ENCODE measurements around the gene CELA3A.

Gene CELA3A

GRCh38 chr1:22018583-22019559 is 17.4 kb downstream of the CELA3A start:
- peak; percentile 4 for TF ChIP-seq CTCF (IDR thresholded peaks at IDR 0.05; ENCODE audit: insufficient read depth, missing control alignments)
- FAIRE-seq: no peak
- no peak for DNase-seq (ENCODE audit: insufficient read length, low spot score)

GRCh38 chr1:22021061-22021460 is 19.6 kb downstream of the CELA3A start:
- TF ChIP-seq CTCF (IDR thresholded peaks at IDR 0.05; ENCODE audit: insufficient read depth, missing control alignments): no peak
- DNase-seq (ENCODE audit: insufficient read length, low spot score): no peak

GRCh38 chr1:22024485-22025367 is 23.3 kb downstream of the CELA3A start:
- no peak for FAIRE-seq
- DNase-seq (ENCODE audit: insufficient read length, low spot score): no peak
- no peak for TF ChIP-seq CTCF (IDR thresholded peaks at IDR 0.05; ENCODE audit: insufficient read depth, missing control alignments)

More at GRCh38 chr1:22021061-22021460, 19.6 kb downstream of the CELA3A start:
- FAIRE-seq: no peak

GRCh38 chr1:22025368-22026155 is 24.1 kb downstream of the CELA3A start:
- FAIRE-seq (no peak), DNase-seq (ENCODE audit: insufficient read length, low spot score) (no peak)
- TF ChIP-seq CTCF (IDR thresholded peaks at IDR 0.05; ENCODE audit: insufficient read depth, missing control alignments): no peak

GRCh38 chr1:22026924-22027289 is 25.4 kb downstream of the CELA3A start:
- no peak for FAIRE-seq
- no peak for TF ChIP-seq CTCF (IDR thresholded peaks at IDR 0.05; ENCODE audit: insufficient read depth, missing control alignments)
- DNase-seq (ENCODE audit: insufficient read length, low spot score): no peak

DNA sequence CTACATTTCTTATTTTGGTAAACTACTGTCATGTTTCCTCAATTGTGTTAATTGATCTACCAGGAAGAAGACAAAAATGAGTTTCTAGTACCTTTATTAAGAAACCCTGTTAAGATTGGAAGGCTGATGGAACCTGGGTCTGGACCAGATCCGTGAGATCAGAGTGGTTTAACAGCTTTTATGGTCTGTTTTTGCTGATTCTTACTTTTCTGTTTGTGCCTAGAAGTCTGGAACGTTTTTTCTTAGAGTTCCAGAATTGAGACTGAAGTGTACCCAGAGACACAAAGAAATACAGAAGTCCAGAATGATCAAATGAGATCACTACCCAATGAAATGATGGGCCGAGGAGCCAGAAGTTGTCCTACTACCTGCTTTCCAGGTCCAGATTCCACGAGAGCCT is 28.6 kb downstream of the CELA3A start:
- TF ChIP-seq CTCF (IDR thresholded peaks at IDR 0.05; ENCODE audit: insufficient read depth, missing control alignments): no peak
- FAIRE-seq: no peak

More for the DNA sequence above, 28.6 kb downstream of the CELA3A start:
- no peak for DNase-seq (ENCODE audit: insufficient read length, low spot score)
